ENCODE results near the gene PRDM10. TPM values are rescaled to one million over a fixed set of nuclear protein-coding genes. Genes with fewer than 3 reads are reported as not detected.
"Not testable (repeated sequence)": the region's sequence is repeated elsewhere in the genome, so short reads cannot be mapped to it uniquely, and the experiment has no call there.

Gene PRDM10
- total and polyA plus RNA-seq, 10 of the 15 experiments (the other 5 are each of a cell fraction or from before 2014, with no cell fraction given) = 0.93 to 6.2 (median 4.1) TPM

DNA sequence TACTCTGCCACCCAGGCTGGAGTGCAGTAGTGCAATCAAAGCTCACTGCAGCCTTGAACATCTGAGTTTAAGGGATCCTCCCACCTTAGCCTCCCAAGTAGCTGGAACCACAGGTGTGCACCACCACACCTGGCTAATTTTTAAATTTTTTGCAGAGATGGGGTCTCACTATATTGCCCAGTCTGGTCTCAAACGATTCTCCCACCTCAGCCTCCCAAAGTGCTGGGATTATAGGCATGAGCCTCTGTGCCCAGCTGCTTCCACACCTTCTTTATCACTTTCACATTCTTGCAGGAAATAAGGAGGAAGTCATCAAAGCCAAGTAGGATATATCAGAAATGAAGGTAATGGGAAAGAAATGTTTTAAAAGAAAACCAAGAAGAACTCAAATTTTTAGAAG, 47.9 kb downstream of the PRDM10 start:
- FAIRE-seq; H3K9me3 ChIP-seq (replicated peaks; ENCODE audit: control insufficient read depth, insufficient read depth, low read length); POLR2A ChIA-PET; H3K4me2 ChIP-seq (ENCODE audit: control insufficient read depth, insufficient read depth); H3K79me2 ChIP-seq (ENCODE audit: control insufficient read depth, insufficient read depth, low read length); H3K27me3 ChIP-seq (replicated peaks in 1 of 2; ENCODE audit: control insufficient read depth in 2 of 2, insufficient read depth in 2 of 2, low read length in 1 of 2); H3K36me3 ChIP-seq (ENCODE audit: control insufficient read depth in 2 of 2, insufficient read depth in 2 of 2, low read length in 1 of 2); intact Hi-C loops (cut with micrococcal nuclease; ENCODE audit: unreplicated experiment); H4K20me1 ChIP-seq (ENCODE audit: control insufficient read depth, insufficient read depth); in situ Hi-C loops (cut with MboI); H3K4me1 ChIP-seq (ENCODE audit: control insufficient read depth, insufficient read depth, low read length); H3K4me3 ChIP-seq; H3K9ac ChIP-seq (ENCODE audit: control insufficient read depth, insufficient read depth, low read length); BruUV-seq (replicated peaks); ATAC-seq; H2AFZ ChIP-seq (ENCODE audit: control insufficient read depth, low read depth, low read length); H3K27ac ChIP-seq (ENCODE audit: control insufficient read depth, insufficient read depth); DNase-seq (ENCODE audit: low read depth, low spot score): not testable (repeated sequence)
- CTCF ChIA-PET = interaction anchor here (1.1 kb wide), 1 partner anchor 38 kb away, joined by 3 read pairs; no protein-coding TSS in a partner anchor
- RAD21 ChIA-PET (ENCODE audit: unreplicated experiment) = interaction anchor here (1.3 kb wide), 1 partner anchor 176 kb away, joined by 3 read pairs; no protein-coding TSS in a partner anchor
- 90% methylated on average over 1 of the region's 1 CpG for WGBS (ENCODE audit: insufficient coverage, insufficient replicate concordance, low lambda C conversion rate, missing lambda C conversion rate)
- SMC1A ChIA-PET (ENCODE audit: uncharacterized antibody, unreplicated experiment) = interaction anchor here (1.0 to 1.5 kb wide), 5 partner anchors 12 to 176 kb away, joined by 3 read pairs; no protein-coding TSS in a partner anchor

DNA sequence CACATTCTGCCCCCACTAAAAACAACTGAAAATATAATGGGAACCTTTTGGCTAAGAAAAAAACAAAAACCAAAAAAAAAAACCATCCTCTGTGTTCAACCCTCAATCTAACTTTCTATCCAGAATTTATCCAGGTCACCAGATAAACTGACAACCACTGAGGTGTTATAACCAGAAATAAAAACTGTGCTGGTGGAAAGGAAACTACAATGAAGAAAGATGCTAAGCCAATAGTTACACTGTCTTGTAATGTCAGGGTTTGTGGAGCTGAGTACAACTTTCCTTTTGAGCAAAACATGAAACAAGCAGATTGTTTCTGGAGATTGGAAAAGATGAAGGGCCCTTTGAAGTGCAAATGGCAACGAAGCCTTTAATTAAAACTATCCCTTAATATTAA, 50.8 kb downstream of the PRDM10 start:
- RAD21 ChIA-PET (ENCODE audit: unreplicated experiment) = no interaction called here
- H3K27ac ChIP-seq (ENCODE audit: control insufficient read depth, insufficient read depth) = no peak overlapping the region
- H3K79me2 ChIP-seq (ENCODE audit: control insufficient read depth, insufficient read depth, low read length) = no peaks in the 10 kb centered on the region
- CTCF ChIA-PET = interaction anchor here (1.0 kb wide), 1 partner anchor 620 kb away, joined by 3 read pairs; no protein-coding TSS in a partner anchor
- no peak for ATAC-seq
- SMC1A ChIA-PET (ENCODE audit: uncharacterized antibody, unreplicated experiment) = interaction anchor here (1.0 to 1.1 kb wide), 2 partner anchors 21 to 180 kb away, joined by 3 read pairs; no protein-coding TSS in a partner anchor
- peaks cover 1 to 3% of the 10 kb centered on the region in 2 experiments; a peak in 3 of 4 replicates for H3K36me3 ChIP-seq (ENCODE audit: control insufficient read depth in 2 of 2, insufficient read depth in 2 of 2, low read length in 1 of 2)
- no peak overlapping the region for H2AFZ ChIP-seq (ENCODE audit: control insufficient read depth, low read depth, low read length)
- H3K4me1 ChIP-seq (ENCODE audit: control insufficient read depth, insufficient read depth, low read length) = peaks cover under 1% of the 10 kb centered on the region; the same call in 1 of the 2 replicates
- H3K4me2 ChIP-seq (ENCODE audit: control insufficient read depth, insufficient read depth) = no peak overlapping the region
- in situ Hi-C loops (cut with MboI) = no loop called here
- no peak for FAIRE-seq
- 41% methylated on average over 1 of the region's 1 CpG for WGBS (ENCODE audit: insufficient coverage, insufficient replicate concordance, low lambda C conversion rate, missing lambda C conversion rate)
- POLR2A ChIA-PET = no interaction called here
- H3K4me3 ChIP-seq = no peak overlapping the region
- no peak for DNase-seq (ENCODE audit: low read depth, low spot score)
- H3K9ac ChIP-seq (ENCODE audit: control insufficient read depth, insufficient read depth, low read length) = no peak overlapping the region
- no peaks in the 10 kb centered on the region for H3K9me3 ChIP-seq (replicated peaks; ENCODE audit: control insufficient read depth, insufficient read depth, low read length)
- intact Hi-C loops (cut with micrococcal nuclease; ENCODE audit: unreplicated experiment) = no loop called here
- TF ChIP-seq BCL11A (IDR thresholded peaks at IDR 0.05; ENCODE audit: low read depth, low read length) (no peak), NFIC (IDR thresholded peaks at IDR 0.05; ENCODE audit: low read depth, low read length) (no peak), CBX5 (IDR thresholded peaks at IDR 0.05; ENCODE audit: low read depth) (no peak), KAT2A (conservative IDR thresholded peaks at IDR 0.05; ENCODE audit: control insufficient read depth, low read depth, low read length) (no peak), ASH2L (IDR thresholded peaks at IDR 0.05; ENCODE audit: borderline replicate concordance, low read depth) (no peak), RELA (IDR thresholded peaks at IDR 0.05; ENCODE audit: borderline replicate concordance, partially characterized antibody) (no peak), MYB (IDR thresholded peaks at IDR 0.05; ENCODE audit: borderline replicate concordance, low read depth, low read length) (no peak)
- TF ChIP-seq, protein P1, sequence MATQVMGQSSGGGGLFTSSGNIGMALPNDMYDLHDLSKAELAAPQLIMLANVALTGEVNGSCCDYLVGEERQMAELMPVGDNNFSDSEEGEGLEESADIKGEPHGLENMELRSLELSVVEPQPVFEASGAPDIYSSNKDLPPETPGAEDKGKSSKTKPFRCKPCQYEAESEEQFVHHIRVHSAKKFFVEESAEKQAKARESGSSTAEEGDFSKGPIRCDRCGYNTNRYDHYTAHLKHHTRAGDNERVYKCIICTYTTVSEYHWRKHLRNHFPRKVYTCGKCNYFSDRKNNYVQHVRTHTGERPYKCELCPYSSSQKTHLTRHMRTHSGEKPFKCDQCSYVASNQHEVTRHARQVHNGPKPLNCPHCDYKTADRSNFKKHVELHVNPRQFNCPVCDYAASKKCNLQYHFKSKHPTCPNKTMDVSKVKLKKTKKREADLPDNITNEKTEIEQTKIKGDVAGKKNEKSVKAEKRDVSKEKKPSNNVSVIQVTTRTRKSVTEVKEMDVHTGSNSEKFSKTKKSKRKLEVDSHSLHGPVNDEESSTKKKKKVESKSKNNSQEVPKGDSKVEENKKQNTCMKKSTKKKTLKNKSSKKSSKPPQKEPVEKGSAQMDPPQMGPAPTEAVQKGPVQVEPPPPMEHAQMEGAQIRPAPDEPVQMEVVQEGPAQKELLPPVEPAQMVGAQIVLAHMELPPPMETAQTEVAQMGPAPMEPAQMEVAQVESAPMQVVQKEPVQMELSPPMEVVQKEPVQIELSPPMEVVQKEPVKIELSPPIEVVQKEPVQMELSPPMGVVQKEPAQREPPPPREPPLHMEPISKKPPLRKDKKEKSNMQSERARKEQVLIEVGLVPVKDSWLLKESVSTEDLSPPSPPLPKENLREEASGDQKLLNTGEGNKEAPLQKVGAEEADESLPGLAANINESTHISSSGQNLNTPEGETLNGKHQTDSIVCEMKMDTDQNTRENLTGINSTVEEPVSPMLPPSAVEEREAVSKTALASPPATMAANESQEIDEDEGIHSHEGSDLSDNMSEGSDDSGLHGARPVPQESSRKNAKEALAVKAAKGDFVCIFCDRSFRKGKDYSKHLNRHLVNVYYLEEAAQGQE (IDR thresholded peaks at IDR 0.05; ENCODE audit: low read depth, low read length) = no peak
- TF ChIP-seq, protein P2, sequence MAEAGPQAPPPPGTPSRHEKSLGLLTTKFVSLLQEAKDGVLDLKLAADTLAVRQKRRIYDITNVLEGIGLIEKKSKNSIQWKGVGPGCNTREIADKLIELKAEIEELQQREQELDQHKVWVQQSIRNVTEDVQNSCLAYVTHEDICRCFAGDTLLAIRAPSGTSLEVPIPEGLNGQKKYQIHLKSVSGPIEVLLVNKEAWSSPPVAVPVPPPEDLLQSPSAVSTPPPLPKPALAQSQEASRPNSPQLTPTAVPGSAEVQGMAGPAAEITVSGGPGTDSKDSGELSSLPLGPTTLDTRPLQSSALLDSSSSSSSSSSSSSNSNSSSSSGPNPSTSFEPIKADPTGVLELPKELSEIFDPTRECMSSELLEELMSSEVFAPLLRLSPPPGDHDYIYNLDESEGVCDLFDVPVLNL (IDR thresholded peaks at IDR 0.05; ENCODE audit: low read depth, low read length) = no peak
- TF ChIP-seq, protein P3, sequence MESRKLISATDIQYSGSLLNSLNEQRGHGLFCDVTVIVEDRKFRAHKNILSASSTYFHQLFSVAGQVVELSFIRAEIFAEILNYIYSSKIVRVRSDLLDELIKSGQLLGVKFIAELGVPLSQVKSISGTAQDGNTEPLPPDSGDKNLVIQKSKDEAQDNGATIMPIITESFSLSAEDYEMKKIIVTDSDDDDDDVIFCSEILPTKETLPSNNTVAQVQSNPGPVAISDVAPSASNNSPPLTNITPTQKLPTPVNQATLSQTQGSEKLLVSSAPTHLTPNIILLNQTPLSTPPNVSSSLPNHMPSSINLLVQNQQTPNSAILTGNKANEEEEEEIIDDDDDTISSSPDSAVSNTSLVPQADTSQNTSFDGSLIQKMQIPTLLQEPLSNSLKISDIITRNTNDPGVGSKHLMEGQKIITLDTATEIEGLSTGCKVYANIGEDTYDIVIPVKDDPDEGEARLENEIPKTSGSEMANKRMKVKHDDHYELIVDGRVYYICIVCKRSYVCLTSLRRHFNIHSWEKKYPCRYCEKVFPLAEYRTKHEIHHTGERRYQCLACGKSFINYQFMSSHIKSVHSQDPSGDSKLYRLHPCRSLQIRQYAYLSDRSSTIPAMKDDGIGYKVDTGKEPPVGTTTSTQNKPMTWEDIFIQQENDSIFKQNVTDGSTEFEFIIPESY (IDR thresholded peaks at IDR 0.05) = no peak
- no peaks in the 10 kb centered on the region for H4K20me1 ChIP-seq (ENCODE audit: control insufficient read depth, insufficient read depth)
- no TSS peak for BruUV-seq (replicated peaks)
- H3K27me3 ChIP-seq (replicated peaks in 1 of 2; ENCODE audit: control insufficient read depth in 2 of 2, insufficient read depth in 2 of 2, low read length in 1 of 2) = no peaks in the 10 kb centered on the region

Measured in GM12878 (cell line).